GM21528 (cell line): Measurements from ENCODE around the gene TNS3.

Experiments
- ATAC-seq: cut with Tn5 transposase; IDR thresholded peaks from one replicate; pipeline ENCODE4 v1.9.1; 2021; ENCODE audit warnings: mild to moderate bottlenecking, moderate library complexity; ENCODE audit not compliant: unreplicated experiment, low FRiP score

TNS3 gene

GRCh38 chr7:47338026-47338425 lies 243.9 kb downstream of the TNS3 start:
- ATAC-seq: no peak

DNA sequence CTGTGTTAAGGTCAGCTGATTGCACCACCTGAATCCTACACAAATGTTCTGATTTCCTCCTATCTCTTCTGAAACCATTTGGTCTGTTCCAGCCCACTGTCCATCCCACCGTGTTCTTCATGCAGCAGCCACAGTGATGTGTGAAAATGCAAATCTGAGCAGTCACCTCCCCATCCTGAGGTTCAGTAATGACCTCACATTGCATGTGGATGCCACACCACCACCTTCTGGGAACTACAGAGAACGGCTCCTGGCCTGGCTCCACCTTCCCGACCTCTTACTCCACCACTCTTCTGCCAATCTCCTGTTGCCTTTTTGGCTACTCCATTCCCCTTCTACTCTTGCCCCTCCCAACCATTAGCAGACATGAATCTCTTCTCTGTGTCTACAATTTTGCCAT lies 244.4 kb downstream of the TNS3 start:
- peak; percentile 57 for ATAC-seq

- no peak for ATAC-seq
Observed at GRCh38 chr7:47336472-47337425, 245.2 kb downstream of the TNS3 start.

DNA sequence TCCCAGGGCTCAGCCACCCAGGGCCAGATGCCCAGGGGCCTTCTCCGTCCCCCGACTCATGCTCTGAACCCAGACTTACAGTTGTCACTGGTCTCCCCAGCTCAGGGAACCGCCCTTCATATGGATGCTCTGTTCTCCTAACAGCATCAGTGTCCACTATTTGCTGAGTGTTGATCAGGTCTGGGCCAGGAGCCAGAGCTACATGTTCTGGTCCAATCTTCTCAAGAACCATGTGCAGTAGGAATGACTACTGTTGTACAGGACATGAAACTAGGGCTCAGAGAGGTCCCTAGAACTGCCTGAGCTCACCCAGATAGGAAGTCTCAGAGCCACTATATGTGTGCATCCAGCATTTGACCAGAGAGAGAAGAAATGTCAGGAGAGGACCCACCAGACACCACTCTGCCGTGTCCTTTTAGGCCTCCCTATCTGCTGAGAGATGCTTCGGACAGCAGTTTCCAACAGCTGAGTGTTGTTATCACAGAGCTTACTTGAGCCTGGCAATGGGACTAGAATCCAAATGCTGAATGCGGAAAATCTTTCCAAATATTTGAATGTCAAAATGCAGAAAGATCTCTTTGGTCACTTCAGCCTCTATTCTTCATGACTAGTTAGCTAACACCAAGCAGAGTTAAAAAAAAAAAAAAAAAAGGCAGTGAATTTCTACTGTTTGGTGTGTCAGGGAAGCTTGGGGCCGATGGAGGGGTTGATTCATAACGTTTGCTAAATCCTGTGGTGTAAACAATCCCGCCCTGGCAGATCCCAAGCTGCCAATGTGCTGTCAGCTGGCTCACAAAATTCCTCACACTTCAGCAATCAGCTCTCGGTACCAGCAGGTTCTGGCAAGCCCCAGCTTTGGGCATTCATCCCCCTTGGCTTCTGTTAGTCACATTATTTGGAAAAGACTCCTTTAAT lies 246.1 kb downstream of the TNS3 start:
- no peak for ATAC-seq

- ATAC-seq: no peak
Observed at GRCh38 chr7:47335071-47335470, 246.8 kb downstream of the TNS3 start.

GRCh38 chr7:47333959-47334358 lies 248.0 kb downstream of the TNS3 start:
- no peak for ATAC-seq

GRCh38 chr7:47333554-47333887 lies 248.4 kb downstream of the TNS3 start:
- ATAC-seq: no peak

- ATAC-seq: no peak
Observed at GRCh38 chr7:47332681-47333553, 249.0 kb downstream of the TNS3 start.

- ATAC-seq: no peak
Observed at GRCh38 chr7:47332213-47332612, 249.7 kb downstream of the TNS3 start.

GRCh38 chr7:47331179-47331565 lies 250.7 kb downstream of the TNS3 start:
- ATAC-seq: no peak

DNA sequence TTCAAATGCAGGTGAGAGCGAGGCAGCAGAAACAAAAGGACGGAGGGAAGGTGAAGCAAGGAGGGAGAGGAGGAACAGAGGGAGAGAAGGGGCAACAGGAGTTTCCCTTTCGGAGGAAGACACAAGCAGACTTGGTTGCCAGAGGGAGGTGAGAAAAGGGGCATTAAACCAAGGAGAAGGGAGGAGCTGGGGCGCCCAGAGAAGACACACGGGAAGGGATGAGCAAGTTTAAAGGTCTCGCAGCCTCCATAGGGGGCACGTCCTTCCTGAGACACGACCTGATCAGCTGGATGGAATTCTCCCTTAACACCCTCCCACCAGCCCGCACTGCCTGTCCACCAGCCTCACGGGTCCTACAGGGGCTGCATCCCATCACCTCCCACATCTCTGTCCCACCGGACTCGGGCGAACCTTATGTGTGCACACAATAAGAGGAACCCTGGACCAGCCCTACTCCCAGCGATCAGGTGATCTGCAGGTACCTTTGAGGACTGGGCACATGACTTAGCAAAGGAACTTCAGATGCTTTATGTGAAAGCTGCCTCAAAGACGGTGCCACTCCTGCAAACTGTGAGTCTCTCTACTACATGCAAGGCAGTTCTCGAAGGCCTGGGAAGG lies 251.2 kb downstream of the TNS3 start:
- ATAC-seq: no peak

GRCh38 chr7:47330026-47330425 lies 251.9 kb downstream of the TNS3 start:
- ATAC-seq: no peak

- no peak for ATAC-seq
Observed at GRCh38 chr7:47329320-47329926, 252.5 kb downstream of the TNS3 start.

DNA sequence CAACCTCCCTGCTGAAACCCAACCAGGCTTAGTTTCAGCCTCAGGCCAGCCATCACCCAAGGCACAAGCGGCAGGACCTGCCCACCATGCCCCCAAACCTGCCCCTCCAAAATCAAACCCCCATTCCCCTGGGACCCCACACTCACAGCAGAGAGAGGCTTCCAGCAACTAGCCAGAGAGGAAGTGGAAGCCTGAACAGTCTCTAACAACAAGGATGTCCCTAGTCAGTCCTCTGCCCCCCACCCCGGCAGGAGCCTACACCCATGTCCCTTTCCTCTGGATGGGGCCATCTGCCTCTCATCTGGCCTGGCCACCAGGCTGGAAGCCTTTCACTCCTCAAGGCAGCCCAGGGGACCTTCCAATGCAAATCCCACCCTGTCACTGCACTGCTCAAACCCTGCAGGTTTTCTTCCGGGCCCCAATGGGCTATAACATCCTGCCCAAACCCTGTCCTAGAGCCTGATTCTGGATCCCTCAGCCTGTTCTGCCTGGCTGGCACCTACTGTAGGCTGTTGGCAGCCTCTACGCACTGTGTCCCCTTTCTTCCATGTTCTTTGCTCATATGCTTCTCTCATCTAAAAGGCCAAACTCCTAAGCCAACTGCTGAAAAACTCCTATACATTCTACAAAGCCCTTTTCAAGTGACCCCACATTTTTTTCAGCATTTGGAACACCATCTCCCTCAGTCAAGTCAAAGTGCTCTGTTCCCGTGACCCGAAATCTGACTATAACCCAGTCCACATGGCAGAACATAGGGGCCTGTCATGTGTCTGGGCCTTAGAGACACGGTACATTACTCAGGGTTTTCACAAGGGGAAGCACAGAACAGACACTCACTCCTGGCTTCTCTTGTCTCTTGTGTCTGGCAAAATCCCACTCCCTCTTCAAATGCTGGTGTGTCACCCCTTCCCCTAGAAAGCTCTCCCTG lies 253.3 kb downstream of the TNS3 start:
- ATAC-seq: no peak

- ATAC-seq: no peak
Observed at GRCh38 chr7:47327698-47328391, 254.1 kb downstream of the TNS3 start.

DNA sequence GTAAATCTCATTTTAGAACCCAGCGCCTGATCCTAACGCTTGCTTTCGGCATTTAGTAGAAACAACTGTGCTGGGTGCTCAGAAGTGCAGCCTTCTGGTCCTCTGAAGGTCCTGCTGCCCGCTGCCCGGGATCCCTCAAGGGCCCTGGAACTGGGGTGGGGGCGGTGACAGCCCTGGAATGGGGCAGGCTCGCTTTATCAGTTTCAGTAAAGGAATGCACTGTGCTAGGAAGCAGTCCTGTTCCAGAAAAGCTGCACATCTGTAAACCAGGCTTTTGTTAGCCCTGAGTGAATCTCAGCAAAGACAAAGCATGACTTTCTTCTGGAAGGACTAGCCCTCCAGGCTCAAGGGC lies 254.6 kb downstream of the TNS3 start:
- no peak for ATAC-seq

DNA sequence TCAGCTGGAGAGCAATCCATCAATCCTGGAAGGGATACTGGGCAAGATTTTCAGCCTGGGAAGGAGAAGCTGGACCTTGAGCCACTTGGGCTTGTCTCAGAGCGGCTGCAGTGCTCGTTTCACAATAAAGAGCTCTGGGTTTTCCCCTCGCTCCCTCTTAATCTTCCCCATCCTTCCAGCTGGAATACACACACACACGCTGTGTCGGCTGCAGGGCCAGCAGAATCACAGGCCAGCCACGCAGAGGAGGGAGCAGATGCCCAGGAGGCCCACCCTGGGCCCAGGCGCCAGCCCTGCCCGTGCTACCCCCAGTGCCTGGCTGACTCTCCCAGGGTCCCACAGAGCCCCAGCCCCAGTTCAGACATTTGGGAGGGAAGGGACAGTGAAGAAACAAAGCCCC lies 255.1 kb downstream of the TNS3 start:
- no peak for ATAC-seq

DNA sequence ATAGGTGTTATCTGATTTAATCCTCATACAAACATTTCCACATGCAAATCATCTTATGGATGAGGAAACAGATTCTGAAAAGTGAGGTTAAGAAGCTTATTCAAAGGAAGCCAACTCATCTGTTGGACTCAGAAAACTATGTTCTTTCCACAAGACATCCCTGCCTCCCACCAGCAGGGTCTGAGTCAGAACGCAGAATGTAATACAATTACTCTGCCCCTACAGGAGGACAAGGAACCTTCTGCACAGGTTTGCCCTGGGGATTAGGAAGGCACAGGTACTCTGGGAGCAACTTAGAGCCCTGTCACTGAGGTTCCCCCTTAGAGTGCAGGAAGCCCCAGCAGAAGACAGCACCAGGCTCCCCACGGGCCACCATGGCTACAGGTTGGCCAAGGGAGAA lies 255.7 kb downstream of the TNS3 start:
- no peak for ATAC-seq
